GM12878 (cell line): Measurements from ENCODE around the gene DSTYK. TPM values are rescaled to one million over a fixed set of nuclear protein-coding genes. Genes with fewer than 3 reads are reported as not detected.

ENCODE experiments used
- ATAC-seq: fragments of 200-7000 bp; cut with Tn5 transposase; 3 replicates; pipeline ENCODE4 v1.9.1; 2020; ENCODE audit warnings: mild to moderate bottlenecking, moderate library complexity
- BruUV-seq: library from RNA; stranded (reverse); fragments of 400-500 nt; replicated peaks from 2 replicates; lab custom pipeline; 2021; lab: Mats Ljungman, UMichigan
- CTCF ChIA-PET: fragments of 300-600 bp; sonication (Branson Sonifier 250); formaldehyde crosslinking; extraction: SDS; loops from one replicate; lab custom pipeline; 2021; ENCODE audit warnings: inconsistent platforms; lab: Yijun Ruan, JAX
- POLR2A ChIA-PET: fragments of 350-600 bp; formaldehyde crosslinking; extraction: SDS; loops from one replicate; lab custom pipeline; 2021; ENCODE audit warnings: inconsistent platforms; lab: Charles Lee
- RAD21 ChIA-PET: fragments of 300-600 bp; sonication (Branson Sonifier 250); formaldehyde crosslinking; loops from one replicate; lab custom pipeline; 2023; ENCODE audit warnings: antibody characterized with exemption; ENCODE audit not compliant: unreplicated experiment; lab: Charles Lee
- SMC1A ChIA-PET: fragments of 300-600 bp; sonication (Branson Sonifier 250); formaldehyde crosslinking; loops from one replicate; lab custom pipeline; 2023; ENCODE audit not compliant: unreplicated experiment, uncharacterized antibody; lab: Charles Lee
- DNase-seq: peaks from one replicate; pipeline ENCODE4 v3.0.0-alpha.2; 2011; ENCODE audit warnings: low read depth, low spot score
- FAIRE-seq: peaks from 3 replicates; lab custom pipeline; 2011; peaks lifted over from hg19 to GRCh38; lab: Jason Lieb, UNC
- H2AFZ ChIP-seq: 2 replicates; pipeline ENCODE4 v1.6.0; 2011; ENCODE audit warnings: low read depth, low read length, control low read depth; ENCODE audit not compliant: control insufficient read depth
- H3K27ac ChIP-seq: 2 replicates; pipeline ENCODE4 v1.5.1; 2011; ENCODE audit warnings: control low read depth; ENCODE audit not compliant: control insufficient read depth, insufficient read depth
- H3K27me3 ChIP-seq, 2 experiments: replicated peaks in 1 of 2; 2 replicates each; pipeline versions ENCODE4 v1.6.0 to v1.6.1; 2011; ENCODE audit warnings: low read length in 1 of 2; ENCODE audit not compliant: control insufficient read depth in 2 of 2, insufficient read depth in 2 of 2
- H3K36me3 ChIP-seq, 2 experiments: 2 replicates each; pipeline ENCODE4 v1.5.1; 2011; ENCODE audit warnings: low read length in 1 of 2; ENCODE audit not compliant: control insufficient read depth in 2 of 2, insufficient read depth in 2 of 2
- H3K4me1 ChIP-seq: 2 replicates; pipeline ENCODE4 v1.6.1; 2011; ENCODE audit warnings: mild to moderate bottlenecking, low read length, moderate library complexity, mixed read lengths; ENCODE audit not compliant: control insufficient read depth, insufficient read depth
- H3K4me2 ChIP-seq: 2 replicates; pipeline ENCODE4 v1.6.0; 2011; ENCODE audit warnings: control low read depth; ENCODE audit not compliant: control insufficient read depth, insufficient read depth
- H3K4me3 ChIP-seq: fragments of 200-600 bp; sonication (generic); 2 replicates; pipeline ENCODE4 v1.5.1; 2016
- H3K79me2 ChIP-seq: 2 replicates; pipeline ENCODE4 v1.6.0; 2011; ENCODE audit warnings: low read length; ENCODE audit not compliant: control insufficient read depth, insufficient read depth
- H3K9ac ChIP-seq: 2 replicates; pipeline ENCODE4 v1.8.0; 2011; ENCODE audit warnings: low read length, control low read depth, mixed read lengths; ENCODE audit not compliant: control insufficient read depth, insufficient read depth
- H3K9me3 ChIP-seq: replicated peaks from 3 replicates; pipeline ENCODE4 v1.5.1; 2011; ENCODE audit warnings: mild to moderate bottlenecking, low read length; ENCODE audit not compliant: control insufficient read depth, insufficient read depth
- H4K20me1 ChIP-seq: 2 replicates; pipeline ENCODE4 v1.6.0; 2011; ENCODE audit not compliant: control insufficient read depth, insufficient read depth
- IKZF1 ChIP-seq: fragments of 450-650 bp; conservative IDR thresholded peaks from 2 replicates; pipeline ENCODE4 v1.6.1; 2017; ENCODE audit warnings: antibody characterized with exemption, mild to moderate bottlenecking
- MTA2 ChIP-seq: fragments of 450-650 bp; IDR thresholded peaks from 2 replicates; pipeline ENCODE4 v1.6.1; 2016; ENCODE audit warnings: low read depth, mild to moderate bottlenecking, moderate library complexity
- RCOR1 ChIP-seq: conservative IDR thresholded peaks from 2 replicates; pipeline ENCODE4 v1.6.1; 2012; ENCODE audit warnings: low read depth, low read length, improper control_type of control experiment
- SKIL ChIP-seq: fragments of 450-650 bp; IDR thresholded peaks from 2 replicates; pipeline ENCODE4 v1.6.1; 2017; ENCODE audit warnings: mild to moderate bottlenecking, low read depth, inconsistent platforms; ENCODE audit not compliant: poor library complexity, severe bottlenecking
- TBL1XR1 ChIP-seq: IDR thresholded peaks from 2 replicates; pipeline ENCODE4 v1.6.1; 2012; ENCODE audit warnings: low read depth, low read length, improper control_type of control experiment
- TCF12 ChIP-seq: IDR thresholded peaks from 2 replicates; pipeline ENCODE4 v1.6.1; 2011; ENCODE audit warnings: low read depth, mild to moderate bottlenecking, low read length
- ZBTB40 ChIP-seq: fragments of 450-650 bp; IDR thresholded peaks from 2 replicates; pipeline ENCODE4 v1.6.1; 2016; ENCODE audit warnings: mild to moderate bottlenecking, moderate library complexity, borderline replicate concordance
- ZNF384 ChIP-seq: IDR thresholded peaks from 2 replicates; pipeline ENCODE4 v1.6.1; 2012; ENCODE audit warnings: low read depth, mild to moderate bottlenecking, low read length, improper control_type of control experiment, borderline replicate concordance
- WGBS: methylation state at CpG from one replicate; pipeline ENCODE4 v1.1.6; 2016; ENCODE audit warnings: low lambda C conversion rate; ENCODE audit not compliant: insufficient replicate concordance, insufficient coverage; ENCODE audit errors: missing lambda C conversion rate; 5-methylcytosine and 5-hydroxymethylcytosine counted together
- in situ Hi-C: fragments of 300-500 bp; cut with MboI; formaldehyde crosslinking; loops from 9 replicates; pipeline ENCODE4 v1.14.3; 2018; ENCODE audit warnings: mixed read lengths
- intact Hi-C: fragments of 100-400 bp; cut with micrococcal nuclease; formaldehyde crosslinking; loops from one replicate; pipeline ENCODE4 v1.14.2; 2022; ENCODE audit not compliant: unreplicated experiment
- polyA plus RNA-seq, 11 experiments: library from polyadenylated mRNA; depleted of rRNA in 4 of 11; unstranded in 6 of 11; stranded (reverse) in 5 of 11; fragments of >200 nt; fragmentation: Nextera tagmentation in 4 of 11; fragmentation: Illumina TruSeq in 1 of 11; extraction: Ambion mirVana in 4 of 11; extraction: Trizol in 1 of 11; gene quantifications; 1 replicate in 1 of 11; 2 replicates in 10 of 11; pipeline versions ENCODE4 v1.2.1 to v1.2.3, GENCODE V29; 2011 to 2016; ENCODE audit warnings: inconsistent platforms in 2 of 11, missing spikeins in 2 of 11, low read depth in 1 of 11
- total RNA-seq, 4 experiments: library from RNA; depleted of rRNA in 3 of 4; stranded (reverse); fragments of >200 nt in 3 of 4; fragmentation: Illumina TruSeq in 1 of 4; extraction: Trizol in 1 of 4; gene quantifications; 2 replicates each; pipeline versions ENCODE4 v1.2.1 to v1.2.3, GENCODE V29; 2013 to 2021
- TF ChIP-seq, protein P1 (sequence below): IDR thresholded peaks from 2 replicates; pipeline ENCODE4 v1.6.1; 2011; ENCODE audit warnings: low read depth, mild to moderate bottlenecking, low read length, moderate library complexity, borderline replicate concordance; ENCODE audit errors: extremely low read depth

The DSTYK gene
- total and polyA plus RNA-seq, 10 of the 15 experiments (the other 5 are each of a cell fraction or from before 2014, with no cell fraction given) = 2.7 to 5.5 (median 3.6) TPM

- Histone ChIP-seq H3K4me2 (no peak overlapping the region), H3K9me3 (no peaks in the 10 kb centered on the region), H3K27me3 (no peaks in the 10 kb centered on the region), H3K79me2 (no peaks in the 10 kb centered on the region), H3K27ac (no peak overlapping the region), H2AFZ (no peak overlapping the region; the same call in 1 of the 2 replicates), H3K4me1 (no peaks in the 10 kb centered on the region; the same call in 1 of the 2 replicates)
- ChIA-PET CTCF (interaction anchor here (11.3 kb wide), 1 partner anchor 13 kb away, joined by 88 read pairs; no protein-coding TSS in a partner anchor), RAD21 (no interaction called here), SMC1A (interaction anchor here (1.7 kb wide), 1 partner anchor 14 kb away, joined by 3 read pairs; no protein-coding TSS in a partner anchor)
- intact Hi-C loops (no loop called here), in situ Hi-C loops (no loop called here)
- ATAC-seq (no peak), DNase-seq (no peak)
- no TSS peak for BruUV-seq
- TF ChIP-seq SKIL = no peak
- TF ChIP-seq TCF12 = no peak
- TF ChIP-seq ZBTB40 = no peak
- no peak for TF ChIP-seq MTA2
- TF ChIP-seq RCOR1 = no peak
- no peak for TF ChIP-seq IKZF1
- TF ChIP-seq, protein P1, sequence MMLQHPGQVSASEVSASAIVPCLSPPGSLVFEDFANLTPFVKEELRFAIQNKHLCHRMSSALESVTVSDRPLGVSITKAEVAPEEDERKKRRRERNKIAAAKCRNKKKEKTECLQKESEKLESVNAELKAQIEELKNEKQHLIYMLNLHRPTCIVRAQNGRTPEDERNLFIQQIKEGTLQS = no peak
- no peak for TF ChIP-seq ZNF384
- no peak for TF ChIP-seq TBL1XR1
- TF ChIP-seq, all 136 proteins: peak for 0
- no peak overlapping the region for H3K4me3 ChIP-seq
- H3K9ac ChIP-seq = no peak overlapping the region
- POLR2A ChIA-PET = no interaction called here
- no peak for FAIRE-seq
- H4K20me1 ChIP-seq = no peaks in the 10 kb centered on the region
- 60% methylated on average over 3 of the region's 3 CpGs for WGBS
- H3K36me3 ChIP-seq = no peaks in the 10 kb centered on the region
Observed at GRCh38 chr1:205127646-205128045, 83.9 kb downstream of the DSTYK start.
